GM21447 (cell line): ENCODE data around the gene ERO1B.
A peak's percentile ranks its signal among the peaks of the same experiment; 100 is the strongest.

ENCODE experiments used
- ATAC-seq: cut with Tn5 transposase; IDR thresholded peaks from one replicate; pipeline ENCODE4 v1.9.1; 2021; ENCODE audit not compliant: unreplicated experiment

Gene ERO1B

DNA sequence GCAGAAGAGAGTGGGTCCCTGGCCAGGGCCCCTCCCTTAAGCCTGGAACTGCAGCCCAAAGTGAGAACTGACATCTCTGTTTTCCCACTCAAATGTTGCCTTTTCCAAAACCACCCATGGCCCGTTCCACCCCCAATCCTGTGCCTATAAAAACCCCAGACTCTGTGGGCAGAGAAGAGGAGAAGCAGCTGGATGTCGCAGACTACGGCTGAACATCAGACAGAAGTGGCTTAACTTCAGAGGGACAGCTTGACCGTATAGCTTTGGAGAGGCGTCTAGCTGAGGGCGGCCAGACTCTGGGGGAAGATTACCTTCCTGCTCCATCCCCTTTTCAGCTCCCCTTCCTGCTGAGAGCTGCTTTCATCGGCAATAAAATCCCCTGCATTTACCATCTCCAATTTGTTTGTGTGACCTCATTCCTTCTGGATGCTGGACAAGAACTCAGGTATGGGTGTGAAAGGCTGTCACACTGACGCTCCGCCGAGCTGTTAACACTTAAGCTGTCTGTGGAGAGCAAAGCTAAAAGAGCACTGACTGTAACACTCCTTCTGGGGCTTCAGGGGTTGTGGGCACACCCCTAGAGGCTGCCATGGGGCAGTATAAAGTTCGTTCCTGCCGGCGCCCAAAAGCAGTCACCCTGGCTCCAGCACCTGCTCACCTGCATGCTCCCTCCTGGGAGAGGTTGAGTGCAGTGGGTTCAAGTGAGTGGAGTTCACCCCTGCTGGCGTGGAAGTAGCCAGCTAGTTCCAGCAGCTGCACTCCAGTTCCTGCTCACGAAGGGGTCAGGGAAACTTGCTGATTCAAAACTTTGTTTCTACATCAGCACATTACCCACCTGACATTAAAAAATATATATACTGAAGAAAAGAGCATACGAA, 19.6 kb upstream of the ERO1B start:
- ATAC-seq = no peak

DNA sequence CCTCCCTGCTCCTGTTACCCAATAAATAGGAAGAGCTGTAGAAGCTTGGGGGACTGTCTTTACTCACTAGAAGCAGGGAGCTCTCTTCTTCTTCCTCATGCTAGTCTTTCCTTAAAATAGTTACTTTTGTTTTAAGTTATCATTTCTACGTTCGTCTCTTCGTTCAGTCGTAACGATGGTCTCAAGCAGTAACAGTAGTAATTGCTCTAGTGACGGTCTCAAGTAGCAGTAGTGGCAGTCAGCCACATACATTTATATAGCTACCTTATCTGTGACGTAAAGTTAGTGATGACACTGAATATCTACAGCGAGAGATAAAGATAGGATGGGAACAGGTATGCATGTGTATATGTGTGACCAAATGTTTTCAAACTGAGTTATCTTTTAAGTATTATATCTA, 15.4 kb upstream of the ERO1B start:
- no peak for ATAC-seq

DNA sequence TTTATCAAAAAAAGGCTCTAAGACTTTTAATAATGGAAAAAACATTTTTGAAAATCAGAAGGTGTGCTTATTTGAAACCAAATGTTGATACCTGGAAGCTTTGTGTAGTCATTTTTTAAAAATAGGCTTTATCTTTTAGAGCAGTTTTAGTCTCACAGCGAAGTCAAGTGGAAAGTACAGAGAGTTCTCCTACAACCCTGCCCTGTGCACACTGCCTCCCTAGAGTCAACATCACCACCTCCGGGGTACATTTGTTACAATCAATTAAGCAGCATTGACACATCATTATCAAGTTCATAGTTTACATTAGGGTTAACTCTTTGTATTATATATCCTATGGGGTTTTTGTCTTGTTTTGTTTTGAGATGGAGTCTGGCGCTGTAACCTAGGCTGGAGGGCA, 10.7 kb upstream of the ERO1B start:
- ATAC-seq = no peak

DNA sequence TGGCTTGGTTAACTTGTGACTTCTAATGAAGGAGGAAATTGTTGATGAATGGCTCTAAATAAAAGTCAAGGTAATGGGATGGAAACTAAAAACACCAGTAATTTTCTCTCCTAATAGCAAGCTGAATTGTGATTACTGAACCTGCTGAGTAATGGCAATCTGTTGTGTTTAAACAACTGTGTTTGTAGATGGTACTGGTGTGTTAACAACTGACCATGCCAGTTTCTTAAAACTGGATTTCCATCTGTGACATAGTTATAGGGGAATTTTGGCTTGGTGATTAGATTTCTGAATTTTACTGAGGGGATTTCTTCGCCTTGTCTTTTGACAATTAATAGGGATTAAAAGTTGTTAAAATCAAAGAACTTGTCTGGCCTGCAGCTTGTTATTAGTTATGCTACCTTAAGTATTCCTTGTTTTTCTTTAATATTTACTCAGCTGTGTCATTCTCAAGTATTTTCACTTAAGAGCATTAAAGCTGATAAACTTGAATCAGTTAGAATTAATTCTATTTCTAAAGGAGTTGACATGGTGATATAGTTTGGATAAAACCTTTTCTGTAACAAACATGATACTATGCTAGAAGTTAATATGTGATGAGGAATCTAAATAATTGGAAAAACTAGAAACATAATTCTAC, 7.9 kb upstream of the ERO1B start:
- ATAC-seq = no peak

DNA sequence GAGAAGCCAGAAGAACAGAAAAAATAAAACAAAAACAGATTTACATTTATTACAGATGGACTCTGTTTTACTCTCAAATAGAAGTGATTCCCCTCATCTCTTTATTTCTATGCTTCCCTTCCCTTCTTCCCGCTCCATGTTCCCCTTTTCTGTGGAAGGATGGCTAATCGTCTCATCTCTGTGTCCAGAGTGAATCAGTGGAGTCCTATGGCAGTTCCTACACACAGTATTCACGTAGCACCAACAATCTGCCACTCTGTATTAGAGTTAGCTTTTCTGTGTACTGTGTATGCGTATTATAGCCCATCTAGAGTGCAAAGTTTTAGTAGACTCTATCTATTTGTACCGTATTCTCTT, 6.8 kb upstream of the ERO1B start:
- ATAC-seq = no peak

DNA sequence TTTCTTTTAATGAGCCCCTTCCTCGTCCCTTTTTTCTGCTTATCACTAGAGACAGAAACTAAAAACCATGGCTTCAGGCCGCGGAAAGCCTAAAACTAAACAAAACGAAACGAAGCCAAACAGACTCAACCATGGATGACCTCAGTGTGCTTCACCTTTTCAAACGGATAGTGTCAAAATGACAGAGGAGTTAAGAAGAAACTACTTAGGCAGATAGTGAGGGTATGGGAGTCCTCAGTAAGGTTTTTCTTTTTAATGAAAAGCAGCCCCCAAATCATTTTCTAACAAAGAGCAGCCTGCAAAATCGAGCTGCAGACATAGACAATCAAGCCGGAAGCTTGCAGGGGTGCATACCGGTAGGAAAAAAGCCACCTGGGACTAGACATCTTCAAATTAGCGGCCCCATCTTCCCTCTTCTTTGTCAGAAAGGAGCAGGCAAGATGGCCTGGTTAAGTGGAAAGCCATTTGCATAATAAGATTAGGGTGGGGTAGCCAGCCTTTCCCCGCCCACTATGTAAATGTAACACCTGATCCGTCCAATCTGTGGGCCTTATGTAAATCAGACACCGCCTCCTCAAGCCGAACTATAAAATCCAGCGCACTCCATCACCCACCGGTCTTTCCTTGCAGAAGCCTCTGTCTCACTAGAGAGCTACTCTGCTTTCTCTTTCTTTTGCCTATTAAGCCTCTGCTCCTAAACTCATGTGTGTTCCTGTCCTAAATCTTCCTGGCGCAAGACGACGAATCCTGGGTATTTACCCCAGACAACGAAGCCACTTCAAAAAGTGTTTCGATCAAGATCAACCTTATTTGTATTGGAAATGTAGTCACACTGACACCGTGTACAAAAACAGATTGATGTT, 6.2 kb upstream of the ERO1B start:
- ATAC-seq = no peak

DNA sequence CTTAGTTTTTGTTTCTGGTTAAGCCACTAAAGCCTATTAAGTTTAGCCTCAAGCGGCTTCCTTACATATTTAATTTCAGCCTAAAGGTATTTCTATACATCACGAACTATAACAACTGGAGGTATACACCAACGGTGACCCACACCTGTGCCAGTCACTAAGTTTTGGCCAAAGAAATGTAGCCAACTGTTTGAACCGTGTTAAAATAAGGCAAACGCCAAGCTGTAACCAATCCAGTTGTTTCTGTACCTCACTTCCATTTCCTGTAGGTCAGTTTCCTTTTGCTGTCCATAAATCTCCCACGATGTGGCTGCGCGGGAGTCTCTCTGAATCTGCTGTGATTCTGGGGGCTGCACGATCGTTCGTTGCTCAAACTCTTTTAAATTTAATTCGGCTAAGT, 5.6 kb upstream of the ERO1B start:
- ATAC-seq = no peak

DNA sequence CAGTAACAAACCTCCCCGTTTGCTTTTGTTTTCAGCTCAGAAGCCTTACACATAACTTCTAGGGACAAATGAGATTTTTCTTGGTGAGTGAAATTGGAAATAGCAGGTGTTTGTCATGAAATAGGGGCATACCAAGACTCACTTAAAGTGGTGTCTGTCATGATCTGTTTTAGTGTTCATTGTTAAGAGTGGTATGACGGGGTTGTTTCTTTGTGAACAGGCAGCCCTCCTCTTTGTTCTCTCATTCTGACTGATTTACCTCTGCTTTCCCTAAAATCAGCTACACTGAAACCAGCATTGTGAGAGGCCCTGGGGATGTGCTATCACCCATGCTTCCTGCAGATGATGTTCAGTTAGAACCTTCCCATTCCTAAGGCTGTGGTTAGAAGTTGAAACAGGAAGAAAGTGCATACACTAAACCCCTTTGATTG, 2.5 kb upstream of the ERO1B start:
- ATAC-seq = peak; percentile 50

DNA sequence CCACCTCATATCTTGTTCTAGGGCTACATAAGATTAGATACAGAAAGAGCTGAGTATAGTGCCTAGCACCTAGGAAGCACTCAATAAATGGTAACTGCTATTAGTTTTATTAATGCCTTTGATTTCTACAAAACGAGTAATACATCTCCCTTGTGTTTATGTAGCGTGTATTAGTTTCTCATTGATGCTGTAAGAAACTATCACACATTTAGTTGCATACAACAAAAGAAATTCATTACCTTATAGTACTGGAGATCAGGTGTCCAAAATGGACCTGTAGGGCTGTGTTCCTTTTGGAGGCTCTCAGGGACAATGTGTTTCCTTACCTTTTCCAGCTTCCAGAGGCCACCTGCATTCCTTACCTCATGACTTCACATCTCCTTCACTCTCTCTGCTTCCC, 961 bp upstream of the ERO1B start:
- no peak for ATAC-seq

DNA sequence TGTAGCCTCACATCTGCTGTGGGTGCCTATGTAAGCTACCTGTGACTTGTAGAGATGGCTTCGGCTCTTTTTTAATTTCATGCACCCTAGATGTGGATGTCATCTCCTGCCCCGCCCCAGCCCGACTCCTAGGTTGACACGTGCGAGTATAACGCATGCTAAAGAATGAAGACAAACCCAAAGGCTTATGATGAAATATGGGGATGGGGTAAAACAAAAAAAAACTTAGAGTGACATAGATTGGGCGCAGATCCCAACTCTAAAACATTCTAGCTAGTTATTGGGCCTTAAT, 613 bp upstream of the ERO1B start:
- ATAC-seq = peak; percentile 9

DNA sequence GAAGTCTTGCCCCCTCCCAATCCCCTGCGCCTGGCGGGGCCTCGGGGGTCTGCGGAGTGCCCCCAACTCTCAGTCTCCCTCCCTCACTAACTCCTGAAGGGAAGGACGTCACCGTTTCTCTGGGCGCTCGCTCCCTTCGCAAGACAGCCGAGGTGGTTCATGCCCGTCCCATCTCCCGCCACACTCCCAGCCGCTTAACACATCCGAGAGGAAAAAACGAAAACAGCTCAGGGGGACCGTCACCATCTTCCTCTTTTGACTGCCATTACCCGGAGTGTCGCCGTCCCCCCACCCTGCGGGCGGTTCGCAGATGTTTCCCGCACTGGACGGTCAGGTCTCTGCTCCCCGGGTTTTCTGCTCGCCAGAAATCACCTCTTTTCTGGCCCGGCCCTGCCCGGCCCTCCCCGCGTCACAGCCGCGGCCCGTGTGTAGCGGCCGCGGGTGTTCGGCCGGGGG, 532 bp downstream of the ERO1B start:
- peak; percentile 16 for ATAC-seq

DNA sequence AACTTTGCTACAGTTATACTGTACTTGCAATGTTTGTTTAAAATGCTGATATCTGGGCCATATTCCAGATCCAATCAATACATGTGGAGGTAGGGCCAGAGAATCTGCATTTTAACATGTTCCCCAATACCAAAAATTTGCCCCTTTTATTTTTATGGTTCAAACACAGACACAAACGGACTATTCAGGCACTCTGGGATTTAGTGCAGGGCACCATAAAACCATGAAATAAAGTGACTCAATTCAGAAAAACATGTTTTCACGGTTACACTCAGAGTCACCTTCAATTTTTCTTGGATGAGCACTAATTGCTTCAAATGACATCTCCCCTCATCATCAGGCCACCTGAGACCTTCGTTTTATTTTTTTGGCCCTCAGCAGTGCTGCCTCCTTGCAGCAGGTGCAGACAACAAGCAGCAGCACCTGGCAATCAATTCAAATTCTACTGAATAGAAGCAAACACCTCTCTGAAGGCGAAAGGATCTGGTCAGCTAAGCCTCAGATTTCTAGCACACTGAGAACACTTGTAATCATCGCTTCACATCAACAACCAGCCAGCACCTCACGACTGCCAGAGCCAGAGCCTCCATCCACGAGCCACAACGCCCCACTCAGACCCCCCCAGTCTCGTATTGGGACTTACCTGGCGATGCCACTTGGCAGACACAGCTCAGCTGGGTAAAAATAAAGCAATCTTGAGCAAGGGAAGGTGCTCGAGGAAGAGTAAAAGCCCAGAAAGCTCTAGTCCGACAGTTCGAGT, 1.1 kb downstream of the ERO1B start:
- no peak for ATAC-seq

DNA sequence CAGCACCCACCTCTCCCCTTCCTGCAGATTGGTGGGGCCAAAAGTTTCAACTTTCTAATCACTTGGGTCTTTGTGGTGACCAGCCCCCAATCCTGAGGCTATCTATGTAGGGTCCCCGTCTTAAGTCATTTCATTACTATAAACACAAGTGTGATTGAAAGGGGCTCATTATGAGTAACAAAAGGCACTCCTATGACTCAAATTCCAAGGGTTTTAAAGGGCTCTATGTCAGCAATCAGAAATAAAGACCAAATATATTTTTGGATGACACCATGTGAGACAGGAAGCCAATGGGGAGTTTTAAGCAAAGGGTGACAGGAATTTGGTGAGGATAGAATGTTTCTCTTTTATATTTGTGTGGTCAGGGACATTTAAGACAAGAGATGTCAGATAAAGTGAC, 6.2 kb downstream of the ERO1B start:
- ATAC-seq = no peak

DNA sequence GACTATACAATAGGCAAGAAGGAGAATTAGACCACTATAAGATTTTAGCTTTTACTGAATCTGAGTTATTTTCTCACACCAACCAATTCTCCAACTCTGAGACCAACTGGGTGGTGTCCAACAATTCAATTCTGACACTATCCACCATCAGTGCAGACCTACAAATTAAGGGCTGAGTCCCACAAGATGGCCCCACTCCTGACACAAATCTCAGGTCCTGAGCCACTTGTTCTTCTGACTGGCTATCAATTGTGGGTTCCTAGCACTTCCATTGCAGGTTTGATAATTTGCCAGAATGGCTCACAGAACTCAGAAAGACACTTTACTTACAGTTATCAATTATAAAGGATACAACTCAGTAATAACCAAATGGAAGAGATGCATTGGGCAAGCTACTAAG, 6.7 kb downstream of the ERO1B start:
- ATAC-seq = no peak

DNA sequence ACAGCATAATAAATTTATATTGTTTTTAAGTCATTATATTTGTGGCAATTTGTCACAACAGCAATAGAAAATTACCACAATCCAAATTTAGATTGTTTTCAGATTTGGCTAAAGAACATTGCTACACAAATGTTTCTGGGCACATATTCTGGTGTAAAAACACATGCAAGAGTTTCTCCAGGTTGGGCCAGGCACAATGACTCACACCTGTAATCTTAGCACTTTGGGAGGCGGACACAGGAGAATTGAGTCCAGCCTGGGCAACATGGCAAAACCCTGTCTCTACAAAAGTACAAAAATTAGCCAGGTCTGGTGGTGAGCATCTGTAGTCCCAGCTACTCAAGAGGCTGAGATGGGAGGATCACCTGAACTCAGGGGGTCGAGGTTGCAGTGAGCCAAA, 8.4 kb downstream of the ERO1B start:
- ATAC-seq = no peak

DNA sequence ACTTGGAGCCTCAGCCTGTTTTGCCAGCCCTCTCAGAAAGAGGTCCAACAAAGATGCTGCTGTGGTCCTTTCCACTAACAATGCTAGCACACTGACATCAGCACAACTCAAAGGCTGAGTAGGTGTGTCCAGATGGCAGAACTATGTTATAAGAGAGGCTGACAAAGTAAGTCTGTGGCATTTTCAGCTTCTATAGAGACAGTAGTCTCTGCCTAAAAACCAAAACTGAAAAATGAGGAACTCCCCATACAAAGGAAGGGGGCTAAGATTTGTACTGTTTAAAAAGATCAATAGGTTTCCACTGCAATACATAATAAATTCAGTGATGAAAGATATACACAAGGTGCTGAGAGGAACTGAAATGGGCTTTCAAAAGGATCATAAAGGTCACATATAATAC, 12.3 kb downstream of the ERO1B start:
- ATAC-seq = no peak

DNA sequence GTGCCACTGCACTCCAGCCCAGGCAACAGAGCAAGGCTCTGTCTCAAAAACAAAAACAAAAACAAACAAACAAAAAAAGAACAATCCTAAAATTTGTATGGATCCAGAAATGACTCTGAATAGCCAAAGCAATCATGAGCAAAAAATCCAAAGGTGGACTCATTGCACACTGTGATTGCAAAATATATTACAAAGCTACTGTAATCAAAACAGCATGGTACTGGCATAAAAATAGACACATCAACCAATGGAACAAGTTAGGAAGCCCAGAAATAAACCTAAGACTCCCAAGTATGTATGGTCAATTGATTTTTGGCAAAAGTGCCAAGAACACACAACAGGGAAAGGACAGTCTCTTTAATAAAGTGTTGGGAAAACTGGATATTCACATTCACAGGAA, 19.9 kb downstream of the ERO1B start:
- no peak for ATAC-seq

DNA sequence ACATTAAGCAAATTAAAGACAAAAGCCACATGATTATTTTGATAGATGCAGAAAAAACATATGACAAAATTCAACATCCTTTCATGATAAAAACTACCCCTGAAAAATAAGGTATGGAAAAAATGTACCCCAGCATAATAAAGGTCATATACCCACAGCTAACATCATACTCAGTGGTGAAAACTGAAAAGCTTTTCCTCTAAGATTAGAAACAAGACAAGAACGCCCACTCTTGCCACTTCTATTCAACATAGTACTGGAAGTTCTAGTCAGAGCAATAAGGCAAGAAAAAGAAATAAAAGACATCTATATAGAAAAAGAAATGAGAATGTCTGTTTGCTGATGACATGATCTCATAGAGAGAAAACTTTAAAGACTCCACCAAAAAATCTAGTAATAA, 20.7 kb downstream of the ERO1B start:
- no peak for ATAC-seq

DNA sequence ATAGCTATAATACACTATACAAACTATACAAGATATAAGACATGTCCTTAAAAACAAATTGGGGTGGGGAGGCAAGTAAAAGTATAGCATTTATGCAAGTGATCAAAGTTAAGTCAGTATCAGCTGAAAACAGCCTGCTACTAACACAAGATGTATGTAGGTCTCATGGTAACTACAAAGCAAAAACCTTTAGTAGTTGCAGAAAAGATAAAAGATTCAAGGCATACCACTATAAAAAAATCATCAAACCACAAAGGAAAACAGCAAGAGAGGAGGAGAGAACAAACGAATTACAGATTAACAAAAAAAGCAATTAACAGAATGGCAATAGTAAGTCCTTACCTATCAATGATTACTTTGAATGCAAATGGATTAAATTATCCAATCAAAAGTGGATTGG, 22.7 kb downstream of the ERO1B start:
- no peak for ATAC-seq

DNA sequence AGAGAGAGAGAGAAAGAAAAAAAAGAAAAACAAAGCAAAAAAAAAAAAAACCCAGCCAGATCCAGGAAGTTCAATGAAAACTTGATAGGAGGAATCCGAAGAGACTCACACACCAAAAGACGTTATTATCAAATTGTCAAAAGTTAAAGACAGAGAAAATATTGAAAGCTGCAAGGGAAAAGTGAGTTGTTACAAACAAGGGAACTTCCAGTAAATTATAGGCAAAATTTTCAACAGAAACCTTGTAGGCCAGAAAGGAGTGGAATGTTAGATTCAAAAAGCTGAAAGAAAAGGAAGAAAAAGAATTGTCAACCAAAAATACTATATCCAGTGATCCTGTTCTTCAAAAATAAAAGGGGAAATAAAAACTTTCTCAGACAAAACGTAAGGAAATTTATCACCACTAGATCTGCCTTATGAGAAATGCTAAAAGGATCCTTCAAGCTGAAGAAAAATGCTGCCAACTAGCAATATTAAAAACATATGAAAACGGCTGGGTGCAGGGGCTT, 23.6 kb downstream of the ERO1B start:
- no peak for ATAC-seq

DNA sequence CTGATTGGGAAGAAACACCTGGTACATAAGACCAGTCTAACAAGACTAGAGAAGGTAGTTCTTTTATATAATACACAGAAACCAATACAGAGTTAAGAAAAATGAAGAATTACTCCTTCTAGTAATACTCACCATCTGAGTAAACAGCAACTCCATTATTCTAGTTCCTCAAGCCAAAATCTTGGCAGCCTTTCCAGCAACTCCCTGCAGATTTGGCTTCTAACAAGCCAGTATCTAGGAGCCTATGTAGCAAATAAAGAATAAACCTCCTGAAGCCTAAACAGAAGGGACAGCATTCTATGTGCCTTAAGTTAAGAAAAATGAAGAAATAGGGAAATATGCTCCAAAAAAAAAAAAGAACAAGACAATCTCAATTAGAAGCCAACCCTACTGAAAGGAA, 24.5 kb downstream of the ERO1B start:
- no peak for ATAC-seq
